CD14-positive monocyte (primary cell): Measurements from ENCODE around the gene RBM4B. TPM values are rescaled to one million over a fixed set of nuclear protein-coding genes. Genes with fewer than 3 reads are reported as not detected.

Source experiments
- DNase-seq, 3 donors: peaks; one replicate each; pipeline ENCODE4 v3.0.0-alpha.2; 2011 to 2022
- H2AFZ ChIP-seq: 2 replicates; pipeline ENCODE4 v1.6.0; 2012; ENCODE audit warnings: mild to moderate bottlenecking, low read depth, low read length, inconsistent platforms; ENCODE audit not compliant: insufficient read depth, poor library complexity, severe bottlenecking
- H3K27ac ChIP-seq, 2 donors: 1 replicate in 1 of 2; 2 replicates in 1 of 2; pipeline ENCODE4 v1.5.1; 2012 to 2013; ENCODE audit warnings: low read length in 2 of 2, control low read depth in 1 of 2, inconsistent platforms in 1 of 2, low read depth in 1 of 2, mild to moderate bottlenecking in 1 of 2
- H3K27me3 ChIP-seq, 2 donors: one replicate each; pipeline versions ENCODE4 v1.6.0 to v1.6.1; 2011 to 2013; ENCODE audit warnings: low read length in 2 of 2; ENCODE audit not compliant: control insufficient read depth in 2 of 2, insufficient read depth in 2 of 2
- H3K36me3 ChIP-seq, 2 donors: replicated peaks in 1 of 2; 1 replicate in 1 of 2; 2 replicates in 1 of 2; pipeline versions ENCODE4 v1.5.1 to v1.6.1; 2012 to 2013; ENCODE audit warnings: low read length in 2 of 2, control low read depth in 1 of 2, inconsistent platforms in 1 of 2, mild to moderate bottlenecking in 1 of 2; ENCODE audit not compliant: insufficient read depth in 2 of 2, control insufficient read depth in 1 of 2
- H3K4me1 ChIP-seq, 2 donors: 1 replicate in 1 of 2; 2 replicates in 1 of 2; pipeline versions ENCODE4 v1.5.1 to v1.6.1; 2012 to 2013; ENCODE audit warnings: low read length in 2 of 2, control low read depth in 1 of 2, inconsistent platforms in 1 of 2, mild to moderate bottlenecking in 1 of 2, moderate library complexity in 1 of 2; ENCODE audit not compliant: insufficient read depth in 2 of 2, control insufficient read depth in 1 of 2
- H3K4me2 ChIP-seq: replicated peaks from 2 replicates; pipeline ENCODE3; 2012; ENCODE audit warnings: low read length, moderate library complexity, mild to moderate bottlenecking; ENCODE audit not compliant: poor library complexity, severe bottlenecking; ENCODE audit errors: extremely low read depth
- H3K4me3 ChIP-seq, 3 experiments: fragments of 200-600 bp in 1 of 3; sonication (generic) in 1 of 3; replicated peaks in 1 of 3; 1 replicate in 2 of 3; 2 replicates in 1 of 3; pipeline ENCODE4 v1.5.1; 2011 to 2013; ENCODE audit warnings: low read length in 3 of 3, mild to moderate bottlenecking in 3 of 3, control low read depth in 2 of 3, low read depth in 2 of 3, inconsistent platforms in 1 of 3, moderate library complexity in 1 of 3
- H3K79me2 ChIP-seq: 2 replicates; pipeline ENCODE4 v1.6.0; 2012; ENCODE audit warnings: mild to moderate bottlenecking, control low read depth, inconsistent platforms, low read length, moderate library complexity; ENCODE audit not compliant: insufficient read depth
- H3K9ac ChIP-seq: 2 replicates; pipeline ENCODE4 v1.6.0; 2017; ENCODE audit warnings: low read length, mild to moderate bottlenecking; ENCODE audit not compliant: insufficient read depth, poor library complexity, severe bottlenecking
- H3K9me3 ChIP-seq, 2 donors: replicated peaks in 1 of 2; 1 replicate in 1 of 2; 2 replicates in 1 of 2; pipeline versions ENCODE4 v1.5.1 to v1.6.1; 2012 to 2013; ENCODE audit warnings: low read length in 2 of 2, control low read depth in 1 of 2; ENCODE audit not compliant: control insufficient read depth in 1 of 2, insufficient read depth in 1 of 2
- H4K20me1 ChIP-seq: 2 replicates; pipeline ENCODE4 v1.6.0; 2012; ENCODE audit warnings: mild to moderate bottlenecking, low read length, control low read depth, moderate library complexity; ENCODE audit not compliant: insufficient read depth
- H3K27ac Mint-ChIP-seq, 7 donors: one replicate each; pipeline ENCODE4 v1.8.0; 2020; ENCODE audit warnings: mild to moderate bottlenecking in 7 of 7, mixed read lengths in 7 of 7, moderate library complexity in 6 of 7, inconsistent platforms in 2 of 7
- H3K27me3 Mint-ChIP-seq, 3 donors: one replicate each; pipeline ENCODE4 v1.8.0; 2021 to 2022; ENCODE audit warnings: low read depth in 3 of 3, mild to moderate bottlenecking in 3 of 3, mixed read lengths in 3 of 3, moderate library complexity in 3 of 3, inconsistent platforms in 1 of 3
- H3K36me3 Mint-ChIP-seq, 2 donors: one replicate each; pipeline ENCODE4 v1.8.0; 2020; ENCODE audit warnings: mixed read lengths in 2 of 2, inconsistent platforms in 1 of 2, mild to moderate bottlenecking in 1 of 2
- H3K4me1 Mint-ChIP-seq: one replicate; pipeline ENCODE4 v1.8.0; 2020; ENCODE audit warnings: mild to moderate bottlenecking, mixed read lengths
- H3K4me3 Mint-ChIP-seq, 2 donors: one replicate each; pipeline ENCODE4 v1.8.0; 2020; ENCODE audit warnings: mild to moderate bottlenecking in 2 of 2, mixed read lengths in 2 of 2, moderate library complexity in 1 of 2
- H3K9me3 Mint-ChIP-seq, 7 donors: one replicate each; pipeline ENCODE4 v1.8.0; 2020 to 2022; ENCODE audit warnings: mixed read lengths in 7 of 7, mild to moderate bottlenecking in 6 of 7, moderate library complexity in 6 of 7, inconsistent platforms in 2 of 7
- CTCF ChIP-seq: fragments of 200-600 bp; IDR thresholded peaks from one replicate; pipeline ENCODE4 v1.8.0; 2022; ENCODE audit warnings: antibody characterized with exemption, mild to moderate bottlenecking
- WGBS: methylation state at CpG from one replicate; pipeline ENCODE4 v1.1.5; 2013; ENCODE audit warnings: missing lambda C conversion rate; ENCODE audit not compliant: insufficient coverage; 5-methylcytosine and 5-hydroxymethylcytosine counted together
- intact Hi-C, 2 donors: fragments of 100-400 bp; cut with micrococcal nuclease; formaldehyde crosslinking; loops; one replicate each; pipeline versions ENCODE4 v1.15.0 to v1.15.1; 2023
- polyA plus RNA-seq, 3 donors: library from polyadenylated mRNA; depleted of rRNA in 1 of 3; unstranded in 2 of 3; stranded (reverse) in 1 of 3; fragments of 300-500 nt in 2 of 3; fragments of >200 nt in 1 of 3; fragmentation: Illumina TruSeq in 2 of 3; gene quantifications; 1 replicate in 2 of 3; 2 replicates in 1 of 3; pipeline ENCODE4 v1.2.3, GENCODE V29; 2012 to 2021

The RBM4B gene
- polyA plus RNA-seq, 3 donors, result 7.8 to 14.3 (median 11.2) TPM

GRCh38 chr11:66632952-66633351, 44.7 kb downstream of the RBM4B start:
- peaks cover 32 to 55% of the 10 kb centered on the region in 2 donors for H3K36me3 Mint-ChIP-seq
- no peak for TF ChIP-seq CTCF
- Histone ChIP-seq H3K36me3 (peaks cover 36 to 54% of the 10 kb centered on the region in 2 donors), H3K9ac (no peak overlapping the region), H3K4me2 (no peak overlapping the region), H3K4me1 (peaks cover 8 to 10% of the 10 kb centered on the region in 2 donors), H3K79me2 (peaks cover 100% of the 10 kb centered on the region), H3K4me3 (no peak overlapping the region), H4K20me1 (peaks cover 81% of the 10 kb centered on the region), H2AFZ (no peak overlapping the region), H3K27ac (no peak overlapping the region), H3K27me3 (no peaks in the 10 kb centered on the region), H3K9me3 (no peaks in the 10 kb centered on the region)
- DNase-seq, result no peak
- no peaks in the 10 kb centered on the region for H3K27me3 Mint-ChIP-seq
- no peak overlapping the region for H3K27ac Mint-ChIP-seq
- peaks cover 0 to 2% (median 0%) of the 10 kb centered on the region in 7 donors for H3K9me3 Mint-ChIP-seq
- H3K4me3 Mint-ChIP-seq, result no peak overlapping the region
- intact Hi-C loops, result no loop called here
- no CpG with 5 or more reads among the region's 2 CpGs for WGBS
- H3K4me1 Mint-ChIP-seq, result peaks cover 9% of the 10 kb centered on the region

DNA sequence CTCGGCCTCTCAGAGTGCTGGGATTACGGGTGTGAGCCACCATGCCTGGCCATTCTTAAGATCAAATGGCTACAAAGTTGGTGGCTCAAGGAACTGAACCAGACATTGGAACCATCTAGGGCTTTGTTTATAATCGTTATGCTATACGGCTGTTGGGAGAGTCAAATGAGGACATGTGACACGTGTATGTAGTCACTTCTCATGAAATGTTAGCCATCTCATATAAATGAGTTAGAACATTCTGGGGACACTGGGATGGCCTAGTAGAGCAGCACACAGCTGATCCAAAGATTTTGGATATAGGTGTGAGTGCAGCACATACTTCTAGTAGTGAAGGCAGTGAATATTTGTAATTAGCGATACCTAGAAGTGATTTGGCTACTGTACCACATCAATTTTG, 45.8 kb downstream of the RBM4B start:
- Histone ChIP-seq H3K36me3 (peaks cover 47 to 64% of the 10 kb centered on the region in 2 donors), H3K9ac (no peak overlapping the region), H3K27ac (peak overlapping the region in 1 of 2 donors; percentile 11), H3K27me3 (no peaks in the 10 kb centered on the region), H3K79me2 (peaks cover 100% of the 10 kb centered on the region), H3K4me2 (no peak overlapping the region), H2AFZ (no peak overlapping the region), H3K4me3 (no peak overlapping the region), H3K9me3 (no peaks in the 10 kb centered on the region), H3K4me1 (no peaks in the 10 kb centered on the region), H4K20me1 (peaks cover 92% of the 10 kb centered on the region)
- peaks cover 2% of the 10 kb centered on the region for H3K4me1 Mint-ChIP-seq
- 94% methylated on average over 2 of the region's 6 CpGs for WGBS
- peaks cover 42 to 65% of the 10 kb centered on the region in 2 donors for H3K36me3 Mint-ChIP-seq
- no peak for TF ChIP-seq CTCF
- no peaks in the 10 kb centered on the region for H3K27me3 Mint-ChIP-seq
- H3K27ac Mint-ChIP-seq, result peak overlapping the region in 1 of 7 donors; percentile 69
- no peak for DNase-seq
- intact Hi-C loops, result no loop called here
- peaks cover 0 to 2% (median 0%) of the 10 kb centered on the region in 7 donors for H3K9me3 Mint-ChIP-seq
- H3K4me3 Mint-ChIP-seq, result no peak overlapping the region
